C4-2B (cell line): ENCODE measurements around the gene PTH1R.

Experiments used
- H3K27ac ChIP-seq: fragments of 450-650 bp; 2 replicates; pipeline ENCODE4 v1.5.1; 2017
- ZFX ChIP-seq: fragments of 450-650 bp; IDR thresholded peaks from 2 replicates; pipeline ENCODE4 v1.6.1; 2017
- TF ChIP-seq, protein P1 (sequence below): fragments of 450-650 bp; conservative IDR thresholded peaks from 2 replicates; pipeline ENCODE4 v1.5.1; 2017; ENCODE audit warnings: mild to moderate bottlenecking

PTH1R gene

GRCh38 chr3:46924921-46925584, 47.5 kb downstream of the PTH1R start:
- no peak overlapping the region for H3K27ac ChIP-seq
- TF ChIP-seq ZFX, result no peak
- TF ChIP-seq, protein P1, sequence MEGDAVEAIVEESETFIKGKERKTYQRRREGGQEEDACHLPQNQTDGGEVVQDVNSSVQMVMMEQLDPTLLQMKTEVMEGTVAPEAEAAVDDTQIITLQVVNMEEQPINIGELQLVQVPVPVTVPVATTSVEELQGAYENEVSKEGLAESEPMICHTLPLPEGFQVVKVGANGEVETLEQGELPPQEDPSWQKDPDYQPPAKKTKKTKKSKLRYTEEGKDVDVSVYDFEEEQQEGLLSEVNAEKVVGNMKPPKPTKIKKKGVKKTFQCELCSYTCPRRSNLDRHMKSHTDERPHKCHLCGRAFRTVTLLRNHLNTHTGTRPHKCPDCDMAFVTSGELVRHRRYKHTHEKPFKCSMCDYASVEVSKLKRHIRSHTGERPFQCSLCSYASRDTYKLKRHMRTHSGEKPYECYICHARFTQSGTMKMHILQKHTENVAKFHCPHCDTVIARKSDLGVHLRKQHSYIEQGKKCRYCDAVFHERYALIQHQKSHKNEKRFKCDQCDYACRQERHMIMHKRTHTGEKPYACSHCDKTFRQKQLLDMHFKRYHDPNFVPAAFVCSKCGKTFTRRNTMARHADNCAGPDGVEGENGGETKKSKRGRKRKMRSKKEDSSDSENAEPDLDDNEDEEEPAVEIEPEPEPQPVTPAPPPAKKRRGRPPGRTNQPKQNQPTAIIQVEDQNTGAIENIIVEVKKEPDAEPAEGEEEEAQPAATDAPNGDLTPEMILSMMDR, result no peak

DNA sequence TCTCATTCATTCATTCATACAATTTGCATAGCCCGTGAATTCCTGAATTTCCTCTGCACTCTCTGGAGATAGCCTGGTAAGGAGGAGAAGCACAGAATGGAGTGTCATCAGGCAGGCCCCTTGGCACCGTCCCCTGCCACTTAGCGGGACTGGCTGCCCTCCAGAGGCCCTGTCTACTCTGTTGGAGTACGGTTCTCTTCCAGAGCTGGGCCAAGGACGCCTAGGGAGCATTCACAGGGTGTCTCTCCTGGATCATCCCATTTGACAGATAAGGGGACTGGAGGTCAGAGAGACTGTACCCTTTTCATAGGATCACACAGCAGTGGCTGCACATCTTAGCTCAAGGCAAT, 48.0 kb downstream of the PTH1R start:
- TF ChIP-seq, protein P1, result no peak
- TF ChIP-seq ZFX, result no peak
- no peak overlapping the region for H3K27ac ChIP-seq

DNA sequence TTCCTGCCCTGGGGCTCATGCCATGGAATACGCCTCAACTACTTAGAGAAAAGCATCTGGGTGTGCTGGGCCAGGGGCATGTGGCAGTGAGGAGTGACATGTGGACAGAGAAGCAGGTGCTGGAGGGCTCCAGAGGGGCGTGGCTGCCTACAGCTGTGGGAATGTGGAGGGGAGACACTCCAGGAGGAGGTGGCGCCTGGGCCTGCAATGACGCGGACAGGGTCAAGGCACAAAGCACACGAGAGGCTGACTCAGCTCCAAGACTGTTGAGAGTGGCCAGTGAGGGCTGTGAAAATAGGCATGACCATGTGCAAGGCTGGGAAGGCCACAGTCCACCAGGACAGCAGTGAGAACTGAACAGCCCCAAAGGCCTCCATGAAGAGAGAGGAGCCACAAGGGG, 48.5 kb downstream of the PTH1R start:
- no peak overlapping the region for H3K27ac ChIP-seq
- TF ChIP-seq ZFX, result no peak

GRCh38 chr3:46926447-46926846, 48.9 kb downstream of the PTH1R start:
- no peak overlapping the region for H3K27ac ChIP-seq
- no peak for TF ChIP-seq ZFX
- TF ChIP-seq, protein P1, result no peak

DNA sequence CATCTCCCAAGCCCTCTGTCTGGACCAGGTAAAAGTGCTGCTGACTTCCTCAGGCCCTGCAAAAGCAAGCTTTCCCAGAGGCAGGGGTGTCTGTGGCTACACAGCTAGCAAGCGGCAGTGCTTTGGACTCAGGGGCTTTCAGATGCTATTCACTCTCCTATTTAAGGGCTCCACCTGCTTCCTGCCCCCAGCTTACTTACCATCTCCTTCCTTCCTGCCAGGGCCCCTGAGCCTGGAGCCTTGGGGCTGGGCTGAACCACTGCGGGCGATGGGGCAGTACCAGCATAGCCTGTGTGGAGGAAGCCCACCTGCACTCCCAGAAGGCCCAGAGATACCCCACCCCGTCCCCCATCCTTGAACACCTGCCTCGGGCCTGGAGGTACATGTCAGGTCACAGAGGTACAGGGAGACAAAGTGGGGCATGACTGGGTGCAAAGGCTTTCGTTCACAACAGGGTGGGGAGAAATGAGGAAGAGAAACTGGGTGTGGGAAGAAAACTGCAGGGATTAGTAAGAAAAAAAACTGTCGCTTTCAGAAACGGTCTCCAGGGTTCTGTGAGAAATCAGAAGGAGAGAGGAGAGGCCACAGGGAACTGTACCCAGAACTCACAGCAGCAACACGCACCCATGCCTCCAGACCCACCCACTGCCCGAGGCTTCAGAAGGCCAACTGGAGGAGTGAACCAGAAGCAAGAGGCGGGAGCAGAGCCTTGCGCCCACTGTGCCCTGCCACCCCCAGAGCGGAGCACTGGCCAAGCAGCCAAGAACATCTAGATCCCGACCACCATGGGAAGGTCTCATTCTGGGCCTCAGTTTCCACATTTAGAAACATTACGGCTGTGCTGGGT, 49.6 kb downstream of the PTH1R start:
- H3K27ac ChIP-seq, result no peak overlapping the region

DNA sequence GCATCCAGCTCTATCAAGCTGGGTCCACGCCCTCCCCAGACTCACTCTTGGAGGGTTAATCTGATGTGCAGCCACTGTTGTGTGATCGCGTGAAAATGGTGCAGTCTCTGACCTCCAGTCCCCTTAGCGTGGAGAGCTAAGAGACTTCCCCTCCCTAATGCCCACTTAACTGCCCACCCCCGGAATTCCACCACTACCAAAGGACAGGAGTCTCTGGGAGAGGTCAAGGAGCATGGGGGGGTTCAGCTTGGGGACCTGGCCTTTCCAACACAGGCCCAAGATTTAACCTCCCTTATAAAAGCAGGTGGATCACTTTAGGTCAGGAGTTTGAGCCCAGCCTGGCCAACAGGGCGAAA, 50.2 kb downstream of the PTH1R start:
- H3K27ac ChIP-seq, result no peak overlapping the region
- no peak for TF ChIP-seq ZFX
- TF ChIP-seq, protein P1, result no peak

More for the DNA sequence above, 49.6 kb downstream of the PTH1R start:
- TF ChIP-seq ZFX, result no peak
- TF ChIP-seq, protein P1, result no peak

DNA sequence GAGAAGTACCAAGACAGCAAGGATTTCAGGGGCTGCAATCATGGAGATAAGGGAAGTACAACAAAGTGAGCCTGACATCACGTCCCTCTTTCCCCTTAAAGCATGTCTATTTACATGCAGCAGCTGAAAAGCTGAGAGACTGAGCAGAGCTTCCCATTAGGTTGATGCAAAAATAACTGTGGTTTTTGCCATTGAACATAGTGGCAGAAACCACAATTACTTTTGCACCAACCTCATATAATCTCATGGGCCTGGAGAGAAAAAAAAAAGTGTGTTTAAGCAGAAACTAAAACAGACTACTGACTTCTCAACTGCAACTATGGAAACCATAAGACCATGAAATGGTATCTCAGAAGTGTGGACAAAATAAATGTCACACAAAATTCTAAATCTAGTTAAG, 50.8 kb downstream of the PTH1R start:
- TF ChIP-seq ZFX, result no peak
- TF ChIP-seq, protein P1, result no peak
- no peak overlapping the region for H3K27ac ChIP-seq

DNA sequence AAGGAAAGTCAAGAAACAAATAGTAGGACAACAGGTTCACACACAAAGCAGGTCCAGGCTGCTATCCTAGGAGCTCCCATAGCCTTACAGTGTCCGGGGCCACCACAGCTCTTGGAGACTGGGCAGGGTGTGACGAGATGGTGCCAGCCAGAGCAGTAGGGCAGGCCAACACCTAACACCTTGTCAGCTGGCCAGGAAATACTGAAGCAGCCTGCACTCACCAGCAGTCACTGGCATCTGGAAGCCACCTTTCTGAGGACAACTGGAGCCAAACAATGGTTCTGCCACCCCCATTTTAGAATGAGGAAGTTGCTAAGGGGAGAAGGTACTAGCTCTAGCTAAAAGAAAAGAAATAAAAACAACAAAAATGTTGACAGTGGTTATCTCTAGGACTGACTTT, 51.8 kb downstream of the PTH1R start:
- no peak for TF ChIP-seq ZFX
- TF ChIP-seq, protein P1, result no peak
- H3K27ac ChIP-seq, result no peak overlapping the region
